ENCODE measurements around the gene ARHGEF26.

Gene ARHGEF26

GRCh38 chr3:154275292-154275691, 154.1 kb downstream of the ARHGEF26 start:
- no peak for FAIRE-seq

- FAIRE-seq = no peak
Measured at GRCh38 chr3:154275965-154276364, 154.8 kb downstream of the ARHGEF26 start.

DNA sequence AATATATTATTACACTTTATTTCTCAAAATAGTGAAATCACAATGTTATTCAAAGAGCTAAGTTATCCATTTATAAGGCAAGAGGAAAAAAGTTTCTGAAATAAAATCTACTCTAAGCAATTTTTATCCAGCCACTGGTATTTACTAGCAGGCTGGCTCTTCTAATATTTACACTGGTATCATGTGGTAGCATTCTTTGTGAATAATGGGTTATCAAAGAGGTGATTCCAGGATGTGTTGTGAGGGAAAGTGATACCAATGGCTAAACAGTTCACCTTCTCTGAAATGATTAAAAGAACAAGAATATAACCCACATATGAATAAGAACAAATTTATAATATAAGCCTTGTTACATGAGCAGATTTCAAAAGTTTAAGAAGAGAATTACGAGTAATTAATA, 159.0 kb downstream of the ARHGEF26 start:
- no peak for FAIRE-seq

DNA sequence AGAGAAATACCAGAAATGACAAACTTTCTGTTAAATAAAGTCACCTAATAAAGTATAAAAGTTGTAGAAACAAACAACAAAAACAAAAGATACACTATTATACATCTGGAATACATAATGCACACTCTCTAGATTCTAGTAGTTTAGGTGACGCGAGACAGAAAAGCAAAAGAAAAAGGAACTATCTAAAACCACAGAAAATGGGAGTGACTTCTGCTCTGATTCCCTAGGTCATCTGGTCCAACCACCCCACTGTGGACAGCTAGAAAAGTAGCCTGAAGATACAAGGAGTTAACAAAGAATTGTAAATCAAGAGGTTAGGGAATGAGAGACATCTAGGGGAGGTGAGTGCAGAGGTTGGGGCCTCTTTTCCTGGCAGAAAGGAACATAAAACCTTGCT, 164.0 kb downstream of the ARHGEF26 start:
- no peak for FAIRE-seq

DNA sequence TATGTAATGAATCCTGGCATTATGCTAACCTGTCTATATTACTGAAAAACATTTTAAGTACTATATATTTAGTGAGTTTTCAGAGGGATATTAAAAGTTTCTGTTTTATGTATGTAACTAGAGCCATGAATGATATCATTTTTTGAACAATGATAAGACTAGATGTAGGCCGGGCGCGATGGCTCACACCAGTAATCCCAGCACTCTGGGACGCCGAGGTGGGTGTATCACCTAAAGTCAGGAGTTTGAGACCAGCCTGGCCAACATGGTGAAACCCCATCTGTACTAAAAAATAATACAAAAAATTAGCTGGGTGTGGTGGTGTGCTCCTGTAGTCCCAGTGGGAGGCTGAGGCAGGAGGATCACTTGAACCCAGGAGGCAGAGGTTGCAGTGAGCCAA, 169.0 kb downstream of the ARHGEF26 start:
- FAIRE-seq = no peak

GRCh38 chr3:154294016-154294415, 172.8 kb downstream of the ARHGEF26 start:
- no peak for FAIRE-seq

DNA sequence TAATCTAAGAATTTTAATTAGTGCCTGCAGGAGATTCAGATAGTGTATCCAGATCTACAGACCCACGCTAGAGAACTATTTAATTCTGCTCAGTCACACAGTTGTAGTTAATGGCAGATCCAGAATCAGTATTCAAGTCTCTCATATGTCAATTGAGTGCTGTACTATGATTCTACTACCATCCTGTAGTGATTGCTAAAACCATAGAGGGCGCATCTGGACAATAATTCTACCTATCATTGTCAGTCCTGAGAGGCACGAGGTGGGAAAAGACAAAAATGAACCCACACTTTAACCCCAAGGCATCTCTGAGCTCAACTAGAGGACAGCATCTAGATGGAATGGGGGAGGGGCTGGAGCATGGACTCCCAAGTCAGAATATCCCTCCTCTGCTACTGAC, 180.4 kb downstream of the ARHGEF26 start:
- no peak for FAIRE-seq

- FAIRE-seq = no peak
Measured at GRCh38 chr3:154304116-154304786, 183.1 kb downstream of the ARHGEF26 start.

DNA sequence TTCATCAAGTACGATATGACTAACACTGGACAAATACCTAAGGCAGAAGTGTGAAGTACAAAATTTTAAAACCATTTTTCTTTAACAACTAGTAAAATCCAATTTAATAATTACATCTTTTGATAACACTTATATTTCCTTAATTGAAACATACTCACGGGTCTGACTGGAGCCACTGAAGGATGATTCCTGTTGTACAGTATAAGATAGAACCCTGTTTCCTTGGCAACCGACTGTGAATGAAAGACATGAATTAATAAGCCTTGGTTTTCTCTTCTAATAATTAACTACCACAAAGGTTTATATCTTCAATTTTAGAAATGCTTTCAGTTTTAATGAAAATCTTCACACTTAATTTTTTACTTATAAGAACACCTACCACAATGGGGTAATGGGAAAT, 183.7 kb downstream of the ARHGEF26 start:
- FAIRE-seq = no peak

DNA sequence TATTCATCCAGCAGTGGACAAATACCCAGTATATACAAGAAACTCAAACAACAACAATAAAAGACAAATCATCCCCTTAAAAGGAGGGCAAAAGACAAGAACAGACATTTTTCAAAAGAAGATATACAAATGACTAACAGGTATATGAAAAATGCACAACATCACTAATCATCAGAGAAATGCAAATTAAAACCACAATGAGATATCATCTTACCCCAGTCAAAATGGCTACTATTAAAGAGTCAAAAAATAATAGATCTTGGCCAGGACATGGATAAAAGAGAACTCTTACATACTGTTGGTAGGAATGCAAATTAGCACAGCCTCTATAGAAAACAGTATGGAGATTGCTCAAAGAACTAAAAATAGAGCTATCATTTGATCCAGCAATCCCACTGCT, 186.2 kb downstream of the ARHGEF26 start:
- no peak for FAIRE-seq

All from colon (tissue), 2 donors.